Right renal pelvis (tissue), 4 donors: ENCODE data around the gene RPS3A. TPM values are rescaled to one million over a fixed set of nuclear protein-coding genes. Genes with fewer than 3 reads are reported as not detected.
A peak's percentile ranks its signal among the peaks of the same experiment; 100 is the strongest.
"Not testable (repeated sequence)": the region's sequence is repeated elsewhere in the genome, so short reads cannot be mapped to it uniquely, and the experiment has no call there.

Experiments
- DNase-seq, 4 donors: peaks; one replicate each; pipeline ENCODE4 v3.0.0-alpha.2; 2013; ENCODE audit warnings: low read depth in 4 of 4, low spot score in 3 of 4, missing footprints in 1 of 4
- polyA plus RNA-seq, 4 donors: library from polyadenylated mRNA; unstranded; fragments of 120-200 nt; gene quantifications; one replicate each; pipeline ENCODE4 v1.2.1, GENCODE V29; 2013; ENCODE audit not compliant: insufficient read length in 4 of 4

Gene RPS3A
- 1,000 to 10,000 TPM; 4,205 to 4,468 (median 4,329) TPM for polyA plus RNA-seq

GRCh38 chr4:151099229-151099975 is at the start of gene RPS3A:
Gene RPS3A, plus strand, starts transcription at chr4:151099628. Its CDS starts 25 bp downstream, at chr4:151099653.
- DNase-seq = peak; percentile 92 to 98 (median 95)

- DNase-seq = no peak
Observed at GRCh38 chr4:151052785-151053184, 46.6 kb upstream of the RPS3A start.

- DNase-seq = no peak
Observed at GRCh38 chr4:151055539-151055938, 43.9 kb upstream of the RPS3A start.

- DNase-seq = not testable (repeated sequence)
Observed at GRCh38 chr4:151063143-151063542, 36.3 kb upstream of the RPS3A start.

GRCh38 chr4:151067316-151067970 is 32.0 kb upstream of the RPS3A start:
- DNase-seq = no peak

- DNase-seq = no peak
Observed at GRCh38 chr4:151074416-151074916, 25.0 kb upstream of the RPS3A start.

GRCh38 chr4:151077978-151078377 is 21.4 kb upstream of the RPS3A start:
- not testable (repeated sequence) for DNase-seq

GRCh38 chr4:151087467-151087866 is 12.0 kb upstream of the RPS3A start:
- no peak for DNase-seq

GRCh38 chr4:151091047-151091446 is 8.4 kb upstream of the RPS3A start:
- no peak for DNase-seq

GRCh38 chr4:151092488-151092887 is 6.9 kb upstream of the RPS3A start:
- DNase-seq = no peak

GRCh38 chr4:151093203-151093602 is 6.2 kb upstream of the RPS3A start:
- no peak for DNase-seq

- no peak for DNase-seq
Observed at GRCh38 chr4:151094290-151094751, 5.1 kb upstream of the RPS3A start.

GRCh38 chr4:151095142-151095541 is 4.3 kb upstream of the RPS3A start:
- DNase-seq = no peak

GRCh38 chr4:151097759-151098158 is 1.7 kb upstream of the RPS3A start:
- DNase-seq = no peak

- no peak for DNase-seq
Observed at GRCh38 chr4:151098979-151099228, 524 bp upstream of the RPS3A start.

- DNase-seq = peak in 3 of 4 donors; percentile 16 to 31 (median 20)
Observed at GRCh38 chr4:151099976-151100417, 569 bp downstream of the RPS3A start.

- DNase-seq = no peak
Observed at GRCh38 chr4:151100531-151100930, 1.1 kb downstream of the RPS3A start.

- DNase-seq = no peak
Observed at GRCh38 chr4:151103758-151104157, 4.3 kb downstream of the RPS3A start.

- no peak for DNase-seq
Observed at GRCh38 chr4:151104621-151105020, 5.2 kb downstream of the RPS3A start.

- DNase-seq = no peak
Observed at GRCh38 chr4:151105454-151106032, 6.1 kb downstream of the RPS3A start.

- DNase-seq = no peak
Observed at GRCh38 chr4:151107063-151107462, 7.6 kb downstream of the RPS3A start.

- DNase-seq = no peak
Observed at GRCh38 chr4:151110236-151110635, 10.8 kb downstream of the RPS3A start.
